ENCODE results near the gene ALK. TPM values are rescaled to one million over a fixed set of nuclear protein-coding genes. Genes with fewer than 3 reads are reported as not detected.

Gene ALK
- total RNA-seq, 4 donors from 2014 or later: 0.32 to 0.42 TPM; not detected in 2

DNA sequence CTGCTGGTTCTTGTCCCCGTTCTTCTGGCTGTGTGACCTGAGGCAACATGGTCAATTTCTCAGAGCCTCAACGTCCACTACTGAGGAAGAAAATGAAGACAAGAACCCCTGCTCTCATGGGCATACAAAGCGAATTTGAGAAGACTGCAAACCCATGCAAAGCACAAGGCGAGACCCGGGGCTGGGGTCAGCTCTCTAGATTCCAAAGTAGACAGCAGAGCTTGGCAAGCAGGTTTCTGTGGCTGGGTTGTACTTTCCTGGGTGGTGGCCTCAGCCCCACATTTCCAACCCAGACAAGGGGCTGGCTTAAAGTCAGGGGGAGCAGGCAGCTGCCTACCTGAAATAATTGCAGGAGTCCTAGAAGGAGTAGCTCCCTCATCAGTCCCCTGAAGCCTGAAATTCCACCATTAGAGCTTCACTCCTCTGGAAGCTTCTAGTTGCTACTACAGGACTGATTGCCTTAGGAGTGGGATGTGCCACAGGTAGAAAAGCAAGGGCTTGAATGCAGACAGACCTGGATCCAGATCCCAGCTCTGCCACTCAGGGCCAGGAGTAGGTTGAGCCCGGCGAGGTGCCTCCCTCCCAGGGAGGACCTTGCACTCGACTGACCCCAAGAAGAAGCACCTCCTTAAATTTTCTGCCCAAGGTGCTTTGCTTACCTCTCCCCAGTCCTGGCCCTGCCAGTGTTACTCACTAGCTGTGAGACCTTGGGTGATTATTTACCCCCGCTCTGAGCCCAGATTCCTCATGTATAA, 678.6 kb downstream of the ALK start:
- TF ChIP-seq POLR2AphosphoS5 (IDR thresholded peaks at IDR 0.05) (no peak), POLR2A (IDR thresholded peaks at IDR 0.05) (no peak), EP300 (IDR thresholded peaks at IDR 0.05) (no peak)
- TF ChIP-seq, protein P1, sequence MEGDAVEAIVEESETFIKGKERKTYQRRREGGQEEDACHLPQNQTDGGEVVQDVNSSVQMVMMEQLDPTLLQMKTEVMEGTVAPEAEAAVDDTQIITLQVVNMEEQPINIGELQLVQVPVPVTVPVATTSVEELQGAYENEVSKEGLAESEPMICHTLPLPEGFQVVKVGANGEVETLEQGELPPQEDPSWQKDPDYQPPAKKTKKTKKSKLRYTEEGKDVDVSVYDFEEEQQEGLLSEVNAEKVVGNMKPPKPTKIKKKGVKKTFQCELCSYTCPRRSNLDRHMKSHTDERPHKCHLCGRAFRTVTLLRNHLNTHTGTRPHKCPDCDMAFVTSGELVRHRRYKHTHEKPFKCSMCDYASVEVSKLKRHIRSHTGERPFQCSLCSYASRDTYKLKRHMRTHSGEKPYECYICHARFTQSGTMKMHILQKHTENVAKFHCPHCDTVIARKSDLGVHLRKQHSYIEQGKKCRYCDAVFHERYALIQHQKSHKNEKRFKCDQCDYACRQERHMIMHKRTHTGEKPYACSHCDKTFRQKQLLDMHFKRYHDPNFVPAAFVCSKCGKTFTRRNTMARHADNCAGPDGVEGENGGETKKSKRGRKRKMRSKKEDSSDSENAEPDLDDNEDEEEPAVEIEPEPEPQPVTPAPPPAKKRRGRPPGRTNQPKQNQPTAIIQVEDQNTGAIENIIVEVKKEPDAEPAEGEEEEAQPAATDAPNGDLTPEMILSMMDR (IDR thresholded peaks at IDR 0.05): no peak
- Histone ChIP-seq H3K27me3 (peaks cover 9% of the 10 kb centered on the region), H3K27ac (no peak overlapping the region), H3K4me3 (no peak overlapping the region), H3K4me1 (no peaks in the 10 kb centered on the region), H3K36me3 (no peaks in the 10 kb centered on the region), H3K9me3 (no peaks in the 10 kb centered on the region)
- WGBS: 93% methylated on average over 9 of the region's 9 CpGs
- DNase-seq (ENCODE audit: low spot score in 2 of 2): peak in 1 of 2 donors; percentile 24

DNA sequence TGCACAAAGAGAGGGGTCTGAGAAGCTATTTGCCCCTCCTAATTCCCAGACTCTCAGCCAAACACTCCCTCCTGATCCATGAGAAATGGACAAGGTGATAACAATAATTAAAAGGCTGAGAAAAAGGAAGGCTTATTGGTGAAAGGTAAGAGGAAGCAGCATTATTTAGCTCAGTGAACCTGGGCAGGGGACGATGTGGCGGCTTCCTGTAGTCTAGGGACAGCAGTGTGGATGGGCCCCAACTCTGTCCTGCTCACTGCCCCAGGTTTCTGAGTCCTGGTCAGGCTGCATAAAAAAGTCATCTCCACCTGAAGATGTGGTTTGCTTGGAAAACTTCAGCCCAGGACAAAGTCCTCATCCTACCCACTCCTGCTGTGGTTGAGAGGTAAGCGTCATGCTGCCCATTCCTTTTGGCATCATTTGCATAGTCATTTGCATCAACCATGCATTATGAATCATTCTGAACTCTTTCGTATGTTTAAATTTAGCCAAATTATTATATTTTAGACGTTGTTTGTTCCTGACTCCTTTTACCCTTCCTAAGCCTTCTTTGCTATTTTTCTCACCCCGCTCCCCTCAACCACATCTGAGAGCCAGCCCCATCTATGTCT, 679.3 kb downstream of the ALK start:
- Histone ChIP-seq H3K4me1 (no peaks in the 10 kb centered on the region), H3K4me3 (no peak overlapping the region), H3K36me3 (no peaks in the 10 kb centered on the region), H3K27ac (no peak overlapping the region), H3K9me3 (no peaks in the 10 kb centered on the region), H3K27me3 (peaks cover 9% of the 10 kb centered on the region)
- peak in 1 of 2 donors; percentile 4 for DNase-seq (ENCODE audit: low spot score in 2 of 2)
- TF ChIP-seq POLR2A (IDR thresholded peaks at IDR 0.05): no peak
- TF ChIP-seq, protein P1 (IDR thresholded peaks at IDR 0.05): no peak
- no peak for TF ChIP-seq POLR2AphosphoS5 (IDR thresholded peaks at IDR 0.05)
- no peak for TF ChIP-seq EP300 (IDR thresholded peaks at IDR 0.05)
- WGBS: 79% methylated on average over 6 of the region's 6 CpGs

DNA sequence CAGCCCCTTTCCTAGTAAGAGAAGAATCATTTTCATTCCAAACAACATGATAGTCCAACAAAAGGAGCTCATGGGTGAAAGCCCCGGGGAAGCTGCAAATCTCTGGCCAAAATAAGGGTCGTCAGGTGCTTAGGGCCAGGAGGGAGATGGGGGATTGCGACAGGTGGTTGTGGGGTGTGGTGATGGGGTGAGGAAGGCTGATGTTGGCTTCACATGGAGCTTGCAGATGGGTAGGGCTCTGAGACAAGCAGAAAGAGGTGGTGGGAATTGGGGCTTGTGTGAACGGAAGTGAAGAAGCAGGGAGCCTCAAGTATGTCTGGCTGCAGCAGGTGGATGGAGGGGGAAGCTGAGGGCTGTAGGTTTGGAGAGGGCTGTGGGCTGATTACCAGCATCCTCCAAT, 680.0 kb downstream of the ALK start:
- Histone ChIP-seq H3K36me3 (no peaks in the 10 kb centered on the region), H3K27ac (no peak overlapping the region), H3K4me3 (no peak overlapping the region), H3K27me3 (peaks cover 13% of the 10 kb centered on the region), H3K9me3 (no peaks in the 10 kb centered on the region), H3K4me1 (no peaks in the 10 kb centered on the region)
- 91% methylated on average over 4 of the region's 4 CpGs for WGBS
- TF ChIP-seq, protein P1 (IDR thresholded peaks at IDR 0.05): no peak
- TF ChIP-seq POLR2A (IDR thresholded peaks at IDR 0.05) (no peak), POLR2AphosphoS5 (IDR thresholded peaks at IDR 0.05) (no peak), EP300 (IDR thresholded peaks at IDR 0.05) (no peak)
- DNase-seq (ENCODE audit: low spot score in 2 of 2): peak in 1 of 2 donors; percentile 30

DNA sequence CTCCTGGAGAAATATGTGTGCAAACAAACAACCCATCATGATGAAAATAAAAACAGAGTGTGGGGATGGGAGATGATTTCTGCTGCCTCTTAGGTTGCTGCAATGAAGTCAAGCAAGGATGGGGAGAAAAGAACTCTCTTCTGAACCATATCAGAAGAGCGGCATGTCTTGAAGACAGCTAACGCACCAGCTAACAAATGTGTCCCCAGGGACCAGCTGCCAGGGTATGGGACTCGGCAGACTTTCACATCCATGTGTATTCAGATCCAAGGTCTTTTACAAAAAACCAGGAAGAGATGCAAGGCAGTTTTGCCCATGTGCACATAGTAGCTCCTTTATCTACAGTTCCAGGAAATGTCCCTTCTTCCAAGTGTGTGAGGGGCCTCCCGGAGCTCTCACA, 680.8 kb downstream of the ALK start:
- peak in 1 of 2 donors; percentile 15 for DNase-seq (ENCODE audit: low spot score in 2 of 2)
- no peak overlapping the region for H3K27ac ChIP-seq
- no peaks in the 10 kb centered on the region for H3K36me3 ChIP-seq
- TF ChIP-seq EP300 (IDR thresholded peaks at IDR 0.05) (no peak), POLR2A (IDR thresholded peaks at IDR 0.05) (no peak), POLR2AphosphoS5 (IDR thresholded peaks at IDR 0.05) (no peak)
- TF ChIP-seq, protein P1 (IDR thresholded peaks at IDR 0.05): no peak
- H3K4me1 ChIP-seq: no peaks in the 10 kb centered on the region
- no peaks in the 10 kb centered on the region for H3K9me3 ChIP-seq
- 72% methylated on average over 4 of the region's 4 CpGs for WGBS
- H3K4me3 ChIP-seq: no peak overlapping the region
- H3K27me3 ChIP-seq: peaks cover 13% of the 10 kb centered on the region

DNA sequence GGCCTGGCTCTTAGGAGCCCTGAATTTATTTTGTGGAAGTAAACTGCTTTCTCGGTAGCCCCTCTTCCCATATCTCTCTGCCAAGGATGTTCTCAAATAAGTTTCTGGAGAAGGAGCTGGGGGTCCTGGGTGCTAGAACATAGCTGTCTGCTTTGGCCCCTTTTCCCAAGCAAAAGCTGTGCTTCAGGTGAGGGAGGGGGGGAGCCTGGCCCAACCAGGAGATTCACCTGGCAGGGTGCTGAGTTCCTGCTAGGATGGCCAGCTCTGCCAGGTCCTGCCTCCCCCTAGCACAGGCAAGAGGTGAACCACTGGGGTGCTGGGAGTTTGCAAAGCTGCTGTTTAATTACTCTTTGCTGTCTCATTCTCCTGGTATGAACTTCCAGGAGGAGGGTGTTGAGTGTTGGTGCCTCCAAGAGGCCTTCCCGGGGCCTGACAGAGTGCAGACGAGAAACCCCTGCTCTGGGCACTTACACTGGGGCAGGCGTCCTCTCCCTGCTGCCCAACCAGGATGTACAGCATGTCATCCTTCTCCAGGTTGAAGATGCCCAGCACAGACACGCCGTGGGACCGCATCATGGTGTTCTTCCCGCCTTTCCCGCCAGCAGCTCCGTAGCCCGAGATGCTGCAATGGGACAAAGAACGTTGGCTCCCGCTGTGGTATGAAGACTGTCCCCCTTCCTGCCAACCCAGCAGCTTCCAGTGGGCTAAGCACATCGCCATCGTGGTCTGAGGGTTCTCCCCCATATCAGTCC, 682.0 kb downstream of the ALK start:
- no peaks in the 10 kb centered on the region for H3K9me3 ChIP-seq
- no peak for TF ChIP-seq EP300 (IDR thresholded peaks at IDR 0.05)
- TF ChIP-seq, protein P1 (IDR thresholded peaks at IDR 0.05): no peak
- TF ChIP-seq POLR2A (IDR thresholded peaks at IDR 0.05): no peak
- TF ChIP-seq POLR2AphosphoS5 (IDR thresholded peaks at IDR 0.05): no peak
- H3K36me3 ChIP-seq: no peaks in the 10 kb centered on the region
- no peak overlapping the region for H3K4me3 ChIP-seq
- H3K27me3 ChIP-seq: peaks cover 13% of the 10 kb centered on the region
- 90% methylated on average over 14 of the region's 15 CpGs for WGBS
- H3K4me1 ChIP-seq: no peaks in the 10 kb centered on the region
- no peak overlapping the region for H3K27ac ChIP-seq
- DNase-seq (ENCODE audit: low spot score in 2 of 2): peak in 1 of 2 donors; percentile 27
